Ectodermal cell (in vitro differentiated cells): ENCODE measurements around the gene RASA4.
A peak's percentile ranks its signal among the peaks of the same experiment; 100 is the strongest.
"Not testable (repeated sequence)": the region's sequence is repeated elsewhere in the genome, so short reads cannot be mapped to it uniquely, and the experiment has no call there.

Experiments used
- H3K27ac ChIP-seq: 2 replicates; pipeline ENCODE4 v1.7.0; 2013; ENCODE audit warnings: mild to moderate bottlenecking, low read depth, low read length; ENCODE audit not compliant: insufficient read depth, poor library complexity, severe bottlenecking
- H3K27me3 ChIP-seq: 2 replicates; pipeline ENCODE4 v1.7.0; 2013; ENCODE audit warnings: mild to moderate bottlenecking, low read length; ENCODE audit not compliant: insufficient read depth, control insufficient read depth, poor library complexity, severe bottlenecking
- H3K36me3 ChIP-seq: one replicate; pipeline ENCODE4 v1.7.0; 2013; ENCODE audit warnings: low read length; ENCODE audit not compliant: control insufficient read depth, insufficient read depth
- H3K4me1 ChIP-seq: one replicate; pipeline ENCODE4 v1.7.0; 2013; ENCODE audit warnings: low read length; ENCODE audit not compliant: control insufficient read depth, insufficient read depth
- H3K4me3 ChIP-seq: 2 replicates; pipeline ENCODE4 v1.7.0; 2013; ENCODE audit warnings: low read depth, low read length, control low read depth; ENCODE audit not compliant: insufficient read depth
- H3K9me3 ChIP-seq: 2 replicates; pipeline ENCODE4 v1.7.0; 2013; ENCODE audit warnings: mild to moderate bottlenecking, low read length, moderate library complexity; ENCODE audit not compliant: control insufficient read depth
- WGBS, 2 experiments: methylation state at CpG; one replicate each; pipeline ENCODE4 v1.1.7; 2013; ENCODE audit warnings: missing lambda C conversion rate in 2 of 2; 5-methylcytosine and 5-hydroxymethylcytosine counted together

RASA4 gene

DNA sequence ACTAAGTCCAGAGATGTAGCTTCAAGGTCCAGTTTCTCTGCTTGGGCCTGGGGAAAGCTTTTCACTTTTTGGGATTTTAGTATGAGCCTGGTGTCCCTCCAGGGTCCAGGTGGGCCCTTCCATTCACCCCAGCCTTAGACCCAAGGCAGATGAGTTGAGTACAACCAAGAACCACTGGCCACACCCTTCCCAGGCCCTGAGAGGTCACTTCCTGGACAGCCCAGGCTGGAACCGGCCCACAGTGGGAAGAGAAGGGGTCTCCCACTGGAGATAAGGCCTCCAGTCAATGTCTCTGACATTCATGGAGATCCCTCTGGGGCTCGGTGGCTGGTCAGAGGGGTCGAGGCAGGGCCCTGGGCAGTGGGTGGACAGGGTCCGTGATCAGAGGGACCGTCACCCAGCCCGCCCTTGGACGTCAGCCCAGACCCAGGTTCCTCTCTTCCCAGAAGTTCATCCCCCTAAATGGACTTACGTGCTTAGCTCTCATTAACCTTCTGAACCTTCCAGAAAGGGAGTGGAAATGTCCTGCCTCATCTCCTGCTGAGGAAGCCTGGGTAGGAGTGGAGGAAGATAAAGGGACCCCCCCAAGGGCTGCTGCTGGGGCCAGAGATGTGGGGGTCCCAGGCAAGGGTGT, 10.8 kb upstream of the RASA4 start:
- H3K27me3 ChIP-seq, H3K9me3 ChIP-seq, H3K4me1 ChIP-seq, H3K4me3 ChIP-seq, H3K36me3 ChIP-seq, H3K27ac ChIP-seq: not testable (repeated sequence)
- WGBS, 2 experiments = no CpG with 5 or more reads among the region's 8 CpGs

DNA sequence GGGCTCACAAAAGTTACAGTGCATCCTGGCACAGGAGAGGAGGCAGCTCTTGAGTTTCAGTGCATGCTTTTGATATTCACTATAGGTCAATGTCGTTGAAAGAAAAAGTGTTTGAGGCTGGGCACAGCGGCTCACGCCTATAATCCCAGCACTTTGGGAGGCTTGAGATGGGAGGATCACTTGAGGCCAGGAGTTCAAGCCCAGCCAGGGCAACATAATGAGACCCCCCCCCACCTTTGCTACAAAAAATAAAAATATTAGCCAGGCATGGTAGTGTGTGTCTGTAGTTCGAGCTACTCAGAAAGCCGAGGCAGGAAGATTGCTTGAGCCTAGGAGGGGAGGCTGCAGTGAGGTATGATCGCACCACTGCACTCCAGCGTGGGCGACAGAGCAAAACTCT, 1.6 kb upstream of the RASA4 start:
- not testable (repeated sequence) for H3K4me3 ChIP-seq, H3K36me3 ChIP-seq, H3K9me3 ChIP-seq, H3K27ac ChIP-seq, H3K4me1 ChIP-seq, H3K27me3 ChIP-seq
- 90 to 92% methylated on average over 3 of the region's 8 CpGs for WGBS, 2 experiments

DNA sequence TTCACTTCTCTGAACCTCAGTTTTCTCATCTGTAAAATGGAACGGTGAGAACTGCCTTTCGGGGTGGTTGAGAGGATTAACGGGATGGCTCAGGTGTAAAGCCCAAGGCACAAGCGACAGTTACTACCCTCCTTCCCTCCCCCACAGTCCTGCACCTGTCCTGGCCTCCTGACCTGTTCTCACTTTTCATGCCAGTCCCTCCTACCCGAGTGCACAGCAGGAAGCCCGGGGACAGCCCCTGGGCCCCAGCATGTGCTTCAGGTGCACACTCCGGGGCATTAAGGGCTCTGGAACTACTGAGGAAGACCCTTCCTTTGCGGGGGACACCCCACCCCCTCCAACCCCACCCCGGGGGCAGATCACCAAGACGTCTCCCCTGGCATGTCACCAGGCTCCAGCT, 626 bp downstream of the RASA4 start:
- not testable (repeated sequence) for H3K4me3 ChIP-seq, H3K36me3 ChIP-seq, H3K9me3 ChIP-seq, H3K4me1 ChIP-seq, H3K27me3 ChIP-seq, H3K27ac ChIP-seq
- WGBS, 2 experiments = no CpG with 5 or more reads among the region's 10 CpGs

DNA sequence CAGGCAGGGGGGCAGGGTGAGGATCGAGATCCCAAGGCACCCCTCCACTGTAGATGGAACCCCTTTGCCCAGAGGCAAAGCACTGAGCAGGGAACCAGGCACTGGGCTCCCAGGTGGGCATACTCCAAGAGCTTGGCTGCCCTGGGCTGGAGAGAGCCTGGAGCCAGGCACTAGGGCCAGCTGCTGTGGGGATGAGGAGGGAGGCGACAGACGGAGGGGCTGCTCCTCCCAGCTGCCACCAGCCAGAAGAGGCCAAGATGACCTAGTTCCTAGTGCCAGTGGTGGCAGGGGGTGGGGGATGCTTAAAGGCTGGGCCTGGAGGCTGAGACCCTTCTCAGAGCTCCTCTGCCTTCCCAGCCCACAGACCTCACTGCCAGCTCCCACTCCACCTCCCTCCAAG, 1.7 kb downstream of the RASA4 start:
- not testable (repeated sequence) for H3K27ac ChIP-seq, H3K4me3 ChIP-seq, H3K4me1 ChIP-seq, H3K9me3 ChIP-seq, H3K27me3 ChIP-seq, H3K36me3 ChIP-seq
- WGBS, 2 experiments = no CpG with 5 or more reads among the region's 3 CpGs

DNA sequence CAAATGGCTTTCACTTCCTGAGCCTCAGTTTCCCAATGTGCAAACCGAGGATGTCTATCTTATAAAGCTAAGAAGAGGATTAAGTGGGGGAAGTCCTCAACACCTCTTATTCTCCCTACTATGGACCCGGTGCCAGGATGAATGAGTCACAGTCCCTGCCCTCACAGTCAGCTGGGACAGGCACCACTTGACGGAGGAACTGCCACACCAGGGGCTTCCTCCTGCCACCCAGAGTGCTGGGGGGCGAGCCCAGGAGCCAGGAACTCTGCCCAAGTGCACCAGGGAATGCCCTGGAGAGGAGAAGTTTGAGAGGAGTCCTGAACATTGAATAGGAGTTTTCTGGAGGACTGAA, 2.2 kb downstream of the RASA4 start:
- H3K4me1 ChIP-seq, H3K27ac ChIP-seq, H3K36me3 ChIP-seq, H3K4me3 ChIP-seq, H3K9me3 ChIP-seq, H3K27me3 ChIP-seq: not testable (repeated sequence)
- no CpG with 5 or more reads among the region's 4 CpGs for WGBS, 2 experiments

DNA sequence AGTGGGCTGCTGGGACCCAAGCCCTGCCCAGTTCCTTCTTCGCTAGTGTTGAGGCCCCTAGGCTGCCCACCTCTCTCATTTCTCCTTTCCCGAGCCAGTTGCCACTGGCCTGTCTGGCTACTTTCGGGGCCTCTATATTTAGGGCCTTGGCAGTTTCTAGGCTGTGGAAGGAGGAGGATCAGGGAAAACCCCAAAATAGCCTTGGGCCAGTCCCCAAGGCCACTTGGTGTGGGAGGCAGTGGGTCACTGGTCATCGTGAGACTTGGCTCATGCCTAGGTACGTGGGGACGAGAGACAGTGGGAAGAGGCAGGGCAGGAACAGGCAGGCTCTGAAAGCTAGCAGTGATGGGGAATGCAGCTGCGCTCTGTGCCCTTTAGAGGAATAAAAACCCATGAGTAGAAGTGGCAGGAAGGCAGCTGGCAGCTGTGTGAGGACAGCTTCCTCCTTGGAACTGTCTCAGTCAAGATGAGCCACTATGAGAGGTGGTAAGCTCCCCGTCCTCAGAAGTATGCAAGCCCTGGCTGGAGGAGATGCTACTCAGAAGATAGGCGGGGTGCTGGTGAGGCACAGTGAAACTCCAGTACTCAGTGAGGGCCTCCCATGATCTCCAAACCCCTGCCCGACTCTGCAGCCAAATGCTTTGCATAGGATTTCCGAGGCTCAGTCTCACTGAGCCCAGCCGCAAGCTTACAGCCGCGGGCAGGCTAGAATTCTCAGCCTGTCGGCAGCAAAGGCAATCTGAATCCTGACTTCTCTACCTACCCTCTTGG, 2.8 kb downstream of the RASA4 start:
- H3K27me3 ChIP-seq, H3K9me3 ChIP-seq, H3K36me3 ChIP-seq, H3K27ac ChIP-seq, H3K4me3 ChIP-seq, H3K4me1 ChIP-seq: not testable (repeated sequence)
- 83% methylated on average over 2 of the region's 15 CpGs; no CpG with 5 or more reads in 1 of the 2 experiments for WGBS, 2 experiments

DNA sequence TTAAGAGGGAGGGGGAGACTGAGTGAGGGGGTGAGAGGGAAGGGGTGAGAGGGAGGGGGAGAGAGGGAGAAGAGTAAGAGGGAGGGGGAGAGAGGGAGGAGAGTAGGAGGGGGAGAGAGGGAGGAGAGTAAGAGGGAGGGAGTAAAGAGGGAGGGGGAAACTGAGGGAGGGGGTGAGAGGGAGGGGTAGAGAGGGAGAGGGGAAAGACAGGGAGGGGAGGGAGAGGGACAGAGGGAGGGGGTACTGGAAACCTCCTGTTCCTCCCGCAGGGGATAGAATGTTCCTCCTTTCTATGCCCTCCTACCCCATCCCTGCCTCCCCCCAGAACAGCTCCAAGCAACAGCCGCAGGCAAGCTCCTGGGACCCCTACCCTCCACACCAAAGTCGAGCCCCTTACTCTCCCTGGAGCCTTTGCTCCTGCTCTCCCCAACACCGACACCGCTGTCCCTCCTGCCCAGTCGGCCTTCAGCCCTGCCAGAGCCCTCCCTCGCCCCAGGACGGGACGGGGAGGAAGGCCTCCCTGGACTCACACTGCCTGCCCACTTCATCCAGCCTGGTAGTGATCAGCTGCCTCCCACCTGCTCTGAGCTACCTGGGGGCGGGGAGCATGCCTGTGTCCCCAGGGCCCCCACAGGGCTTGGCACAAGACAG, 4.8 kb downstream of the RASA4 start:
- WGBS, 2 experiments = 15 to 19% methylated on average over 8 of the region's 10 CpGs
- H3K27ac ChIP-seq = peak overlapping the region; percentile 63
- H3K4me1 ChIP-seq, H3K36me3 ChIP-seq, H3K4me3 ChIP-seq, H3K27me3 ChIP-seq, H3K9me3 ChIP-seq: not testable (repeated sequence)

DNA sequence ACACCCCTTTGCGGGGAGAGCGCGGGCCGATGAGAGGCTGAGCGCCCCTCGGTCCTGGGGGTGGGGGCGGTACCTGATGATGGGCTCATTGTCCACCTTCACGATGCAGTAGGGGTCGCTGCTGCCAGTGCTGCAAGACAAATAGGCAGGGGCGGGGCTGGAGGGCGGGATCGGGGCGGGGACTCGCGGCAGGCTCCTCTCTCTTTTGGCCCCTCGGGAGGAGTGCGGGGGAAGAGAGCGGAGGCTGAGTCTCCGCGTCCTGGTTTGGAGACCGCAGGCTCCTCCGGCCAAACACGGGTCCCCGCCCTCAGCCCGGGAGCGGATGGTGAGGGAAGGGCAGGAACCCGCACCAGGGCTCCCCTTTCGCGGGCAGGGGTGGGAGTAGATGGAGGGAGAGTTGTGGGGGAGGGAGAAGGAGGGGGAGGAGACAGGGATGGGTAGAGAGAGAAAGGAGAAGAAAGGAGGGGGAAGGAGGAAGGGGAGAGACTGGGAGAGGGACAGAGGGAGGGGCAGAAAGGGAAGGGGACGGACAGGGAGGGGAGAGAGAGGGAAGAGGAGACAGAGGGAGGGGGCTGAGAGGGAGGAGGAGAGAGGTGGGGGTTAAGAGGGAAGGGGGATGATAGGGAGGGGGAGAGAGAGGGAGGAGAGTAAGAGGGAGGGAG, 5.4 kb downstream of the RASA4 start:
- H3K4me1 ChIP-seq, H3K27ac ChIP-seq, H3K9me3 ChIP-seq, H3K36me3 ChIP-seq, H3K27me3 ChIP-seq, H3K4me3 ChIP-seq: not testable (repeated sequence)
- WGBS, 2 experiments = no CpG with 5 or more reads among the region's 30 CpGs

DNA sequence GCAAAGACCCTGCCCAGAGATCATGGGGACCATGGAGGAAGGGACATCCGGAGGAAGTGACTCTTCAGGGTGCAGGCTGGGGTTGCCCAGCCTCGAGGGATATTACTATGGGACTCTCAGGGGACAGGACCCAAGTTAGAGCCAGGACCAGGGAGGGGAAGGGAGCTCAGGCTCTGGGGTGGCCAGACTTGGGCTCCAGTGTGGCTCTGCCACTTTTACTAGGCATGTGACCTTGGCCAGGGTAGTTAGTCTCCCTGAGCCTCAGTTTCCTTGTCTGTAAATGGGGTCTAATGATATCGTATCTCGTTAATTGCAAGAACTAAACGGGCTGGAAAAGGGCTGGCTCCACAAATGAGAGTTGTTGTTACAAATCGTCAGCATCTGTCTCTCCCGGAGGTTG, 6.1 kb downstream of the RASA4 start:
- H3K36me3 ChIP-seq, H3K9me3 ChIP-seq, H3K27ac ChIP-seq, H3K4me3 ChIP-seq, H3K27me3 ChIP-seq, H3K4me1 ChIP-seq: not testable (repeated sequence)
- WGBS, 2 experiments = no CpG with 5 or more reads among the region's 7 CpGs

DNA sequence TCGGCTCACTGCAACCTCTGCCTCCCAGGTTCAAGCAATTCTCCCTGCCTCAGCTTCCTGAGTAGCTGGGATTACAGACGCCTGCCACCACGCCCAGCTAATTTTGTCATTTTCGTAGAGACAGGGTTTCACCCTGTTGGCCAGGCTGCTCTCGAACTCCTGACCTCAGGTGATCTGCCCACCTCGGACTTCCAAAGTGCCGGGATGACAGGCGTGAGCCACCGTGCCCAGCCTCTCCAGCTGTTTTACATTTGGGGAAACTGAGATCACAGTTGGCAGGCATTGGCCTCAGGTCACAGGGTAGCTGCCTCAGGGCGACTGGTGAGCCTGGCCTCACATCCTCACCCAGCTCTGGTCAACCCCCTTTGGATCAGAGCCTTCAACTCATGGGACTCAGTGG, 6.8 kb downstream of the RASA4 start:
- not testable (repeated sequence) for H3K27me3 ChIP-seq, H3K9me3 ChIP-seq, H3K36me3 ChIP-seq, H3K4me3 ChIP-seq, H3K4me1 ChIP-seq, H3K27ac ChIP-seq
- 88 to 93% methylated on average over 5 to 6 of the region's 10 CpGs for WGBS, 2 experiments
